ENCODE data around the gene OR52B6. TPM values are rescaled to one million over a fixed set of nuclear protein-coding genes. Genes with fewer than 3 reads are reported as not detected.

The OR52B6 gene
- total and polyA plus RNA-seq, 2 experiments from 2014 or later = not detected

DNA sequence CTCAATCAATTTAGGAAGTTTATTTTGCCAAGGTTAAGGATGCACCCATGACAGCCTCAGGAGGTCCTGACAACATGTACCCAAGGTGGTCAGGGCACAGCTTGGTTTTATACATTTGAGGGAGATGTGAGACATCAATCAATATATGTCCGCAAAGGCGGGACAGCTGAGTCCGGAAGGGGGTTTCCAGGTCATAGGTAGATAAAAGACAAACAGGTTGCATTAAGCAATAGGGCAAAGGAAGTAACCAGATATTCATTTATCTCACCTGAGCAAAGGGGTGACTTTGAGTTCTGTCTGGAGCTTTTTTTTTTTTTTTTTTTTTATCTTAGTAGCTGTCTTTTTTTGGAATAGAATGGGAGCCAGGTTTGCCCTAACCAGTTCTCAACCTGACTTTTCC is 42.1 kb downstream of the OR52B6 start:
- Histone ChIP-seq H2AFZ (no peak overlapping the region), H3K9me3 (ENCODE audit: low read depth) (no peaks in the 10 kb centered on the region), H3K27me3 (replicated peaks; ENCODE audit: insufficient read depth) (no peaks in the 10 kb centered on the region), H3K9me2 (ENCODE audit: insufficient read depth) (no peaks in the 10 kb centered on the region), H3K9ac (no peak overlapping the region), H3K4me2 (ENCODE audit: unreplicated experiment) (no peak overlapping the region), H3K4me1 (ENCODE audit: insufficient read depth) (peaks cover 59% of the 10 kb centered on the region), H3K36me3 (ENCODE audit: low read depth) (no peaks in the 10 kb centered on the region), H3K27ac (no peak overlapping the region), H3K79me2 (ENCODE audit: insufficient read depth) (no peaks in the 10 kb centered on the region), H3F3A (ENCODE audit: insufficient read depth) (peaks cover 37% of the 10 kb centered on the region), H4K20me1 (ENCODE audit: insufficient read depth) (no peaks in the 10 kb centered on the region), H3K4me3 (no peak overlapping the region)
- in situ Hi-C loops (cut with MboI) = no loop called here
- no peak for TF ChIP-seq EZH2 (IDR thresholded peaks at IDR 0.05; ENCODE audit: insufficient read depth, poor library complexity, severe bottlenecking)
- no peak for TF ChIP-seq EZH2phosphoT487 (IDR thresholded peaks at IDR 0.05; ENCODE audit: insufficient read depth, low read depth)
- WGBS, 2 experiments (ENCODE audit: low coverage in 1 of 2, low lambda C conversion rate in 2 of 2, missing lambda C conversion rate in 2 of 2) = 98 to 100% methylated on average over 3 of the region's 3 CpGs
- no peak for DNase-seq

DNA sequence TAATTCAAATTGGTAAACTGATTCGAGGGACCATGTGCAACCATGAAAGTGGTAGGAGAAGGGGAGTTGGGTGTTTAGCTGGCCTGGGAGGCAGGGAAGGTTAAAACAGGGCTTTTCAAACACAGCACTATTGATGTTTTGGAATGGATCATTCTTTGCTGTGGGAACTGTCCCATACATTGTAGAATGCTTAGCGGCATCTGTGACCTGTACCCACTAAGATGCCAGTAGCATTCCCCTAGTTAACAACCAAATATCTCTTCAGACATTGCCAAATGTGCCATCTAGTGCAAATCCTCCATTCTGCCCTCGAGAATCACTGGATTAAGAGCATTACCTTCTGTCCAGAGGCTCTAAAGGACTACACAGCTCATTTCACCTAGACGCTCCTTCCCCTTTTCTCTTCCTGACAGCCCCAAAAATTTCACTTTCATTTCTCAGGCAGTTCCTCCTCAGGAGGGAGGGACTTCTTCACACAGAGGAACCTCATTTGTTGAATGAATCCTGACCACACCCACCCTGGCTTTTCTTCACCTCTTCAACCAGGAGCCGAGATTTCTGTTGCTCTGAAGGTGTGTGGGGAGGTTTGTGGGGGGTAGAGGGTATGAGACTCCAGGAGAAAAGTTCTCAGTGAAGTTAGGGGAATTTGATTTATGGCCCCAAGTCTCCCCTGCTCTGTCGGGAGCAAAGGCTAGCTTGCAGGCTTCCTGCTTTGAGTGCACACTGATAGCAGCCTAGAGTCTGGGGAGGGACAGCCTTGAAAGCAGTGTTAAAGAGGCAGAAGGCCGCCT is 44.0 kb downstream of the OR52B6 start, which contains the start of gene TRIM34:
TRIM34 (plus strand) TSS at position 513 of the 791 bp plus-strand sequence. CDS start 7,331 bp downstream, outside the sequence.
- Histone ChIP-seq H3K27me3 (replicated peaks; ENCODE audit: insufficient read depth) (no peaks in the 10 kb centered on the region), H3K36me3 (ENCODE audit: low read depth) (no peaks in the 10 kb centered on the region), H3K9ac (peak within 1 kb of the TSS; percentile 84), H3K27ac (peak within 1 kb of the TSS; percentile 59), H3K4me1 (ENCODE audit: insufficient read depth) (peaks cover 42% of the 10 kb centered on the region), H3K9me2 (ENCODE audit: insufficient read depth) (no peaks in the 10 kb centered on the region), H4K20me1 (ENCODE audit: insufficient read depth) (no peaks in the 10 kb centered on the region), H3K4me2 (ENCODE audit: unreplicated experiment) (peak within 1 kb of the TSS; percentile 92), H3K79me2 (ENCODE audit: insufficient read depth) (no peaks in the 10 kb centered on the region), H2AFZ (peak within 1 kb of the TSS; percentile 97), H3K9me3 (ENCODE audit: low read depth) (no peaks in the 10 kb centered on the region), H3K4me3 (peak within 1 kb of the TSS; percentile 95), H3F3A (ENCODE audit: insufficient read depth) (peaks cover 22% of the 10 kb centered on the region)
- DNase-seq = peak; percentile 85
- WGBS, 2 experiments (ENCODE audit: low coverage in 1 of 2, low lambda C conversion rate in 2 of 2, missing lambda C conversion rate in 2 of 2) = 19 to 22% methylated on average over 7 of the region's 7 CpGs
- in situ Hi-C loops (cut with MboI) = no loop called here
- TF ChIP-seq EZH2 (IDR thresholded peaks at IDR 0.05; ENCODE audit: insufficient read depth, poor library complexity, severe bottlenecking) = no peak
- TF ChIP-seq EZH2phosphoT487 (IDR thresholded peaks at IDR 0.05; ENCODE audit: insufficient read depth, low read depth) = no peak

DNA sequence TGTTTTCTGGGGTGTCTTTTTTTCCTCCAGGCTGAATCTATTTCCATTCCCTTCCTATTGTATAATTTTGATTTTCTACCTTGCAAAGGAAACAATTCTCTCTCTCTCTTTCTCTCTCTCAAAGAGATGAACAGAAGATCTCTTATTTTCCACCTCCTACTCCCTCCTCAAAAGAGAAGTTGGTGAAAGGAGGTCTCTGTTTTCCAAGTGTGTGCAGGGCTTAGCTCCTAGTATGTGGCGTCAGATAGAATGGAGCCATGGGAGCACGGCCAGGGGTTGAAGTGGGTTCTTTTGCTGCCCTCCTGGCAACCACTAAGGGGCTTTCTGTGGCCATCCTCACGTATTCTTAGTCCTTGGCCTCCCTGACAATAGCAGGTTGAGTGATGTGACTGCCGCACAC is 44.6 kb downstream of the OR52B6 start:
- no peak for TF ChIP-seq EZH2phosphoT487 (IDR thresholded peaks at IDR 0.05; ENCODE audit: insufficient read depth, low read depth)
- no peak for TF ChIP-seq EZH2 (IDR thresholded peaks at IDR 0.05; ENCODE audit: insufficient read depth, poor library complexity, severe bottlenecking)
- WGBS, 2 experiments (ENCODE audit: low coverage in 1 of 2, low lambda C conversion rate in 2 of 2, missing lambda C conversion rate in 2 of 2) = 19 to 26% methylated on average over 4 of the region's 4 CpGs
- in situ Hi-C loops (cut with MboI) = no loop called here
- H3K9me3 ChIP-seq (ENCODE audit: low read depth) = no peaks in the 10 kb centered on the region
- H3K4me1 ChIP-seq (ENCODE audit: insufficient read depth) = peaks cover 36% of the 10 kb centered on the region
- no peaks in the 10 kb centered on the region for H3K9me2 ChIP-seq (ENCODE audit: insufficient read depth)
- peak overlapping the region; percentile 95 for H3K4me3 ChIP-seq
- peaks cover 18% of the 10 kb centered on the region for H3F3A ChIP-seq (ENCODE audit: insufficient read depth)
- H3K27ac ChIP-seq = peak overlapping the region; percentile 59
- peak overlapping the region; percentile 97 for H2AFZ ChIP-seq
- H3K36me3 ChIP-seq (ENCODE audit: low read depth) = no peaks in the 10 kb centered on the region
- H3K9ac ChIP-seq = peak overlapping the region; percentile 84
- peak; percentile 13 for DNase-seq
- H3K4me2 ChIP-seq (ENCODE audit: unreplicated experiment) = peak overlapping the region; percentile 92
- no peaks in the 10 kb centered on the region for H3K27me3 ChIP-seq (replicated peaks; ENCODE audit: insufficient read depth)
- H4K20me1 ChIP-seq (ENCODE audit: insufficient read depth) = no peaks in the 10 kb centered on the region
- no peaks in the 10 kb centered on the region for H3K79me2 ChIP-seq (ENCODE audit: insufficient read depth)

DNA sequence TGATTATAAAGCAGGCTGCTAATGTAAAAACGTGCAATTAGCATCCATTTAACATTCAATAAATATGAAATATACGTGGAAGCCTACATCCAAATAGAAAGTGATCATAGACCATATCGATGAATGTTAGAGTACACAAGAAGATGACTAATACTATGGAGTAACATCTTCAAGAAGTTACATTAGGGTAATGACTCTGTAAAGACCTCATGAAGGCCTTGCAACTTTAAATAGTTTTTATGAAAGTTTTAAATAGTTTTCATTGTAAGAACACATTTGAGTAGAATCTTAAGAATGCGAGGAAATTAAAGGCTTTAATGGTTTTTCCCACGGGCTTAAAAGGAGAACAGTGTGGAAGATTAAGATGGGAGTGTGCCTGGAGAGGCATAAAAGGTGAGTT is 45.5 kb downstream of the OR52B6 start:
- no peak overlapping the region for H2AFZ ChIP-seq
- H3K4me3 ChIP-seq = no peak overlapping the region
- no peaks in the 10 kb centered on the region for H3K27me3 ChIP-seq (replicated peaks; ENCODE audit: insufficient read depth)
- no peaks in the 10 kb centered on the region for H3K79me2 ChIP-seq (ENCODE audit: insufficient read depth)
- H3K9ac ChIP-seq = no peak overlapping the region
- H3K4me2 ChIP-seq (ENCODE audit: unreplicated experiment) = peak overlapping the region; percentile 92
- H3K27ac ChIP-seq = peak overlapping the region; percentile 62
- in situ Hi-C loops (cut with MboI) = no loop called here
- WGBS, 2 experiments (ENCODE audit: low coverage in 1 of 2, low lambda C conversion rate in 2 of 2, missing lambda C conversion rate in 2 of 2) = 73 to 76% methylated on average over 5 of the region's 5 CpGs
- H3K36me3 ChIP-seq (ENCODE audit: low read depth) = no peaks in the 10 kb centered on the region
- DNase-seq = peak; percentile 68
- H3F3A ChIP-seq (ENCODE audit: insufficient read depth) = peaks cover 9% of the 10 kb centered on the region
- TF ChIP-seq EZH2phosphoT487 (IDR thresholded peaks at IDR 0.05; ENCODE audit: insufficient read depth, low read depth) (no peak), EZH2 (IDR thresholded peaks at IDR 0.05; ENCODE audit: insufficient read depth, poor library complexity, severe bottlenecking) (no peak)
- H3K9me2 ChIP-seq (ENCODE audit: insufficient read depth) = no peaks in the 10 kb centered on the region
- H4K20me1 ChIP-seq (ENCODE audit: insufficient read depth) = no peaks in the 10 kb centered on the region
- no peaks in the 10 kb centered on the region for H3K9me3 ChIP-seq (ENCODE audit: low read depth)
- H3K4me1 ChIP-seq (ENCODE audit: insufficient read depth) = peaks cover 27% of the 10 kb centered on the region

All from GM23248 (cell line).